Ovary (tissue), 3 donors: ENCODE measurements around the gene RHCE.
"Not testable (repeated sequence)": the region's sequence is repeated elsewhere in the genome, so short reads cannot be mapped to it uniquely, and the experiment has no call there.

ENCODE experiments used
- CTCF ChIP-seq, 3 donors: fragments of 450-650 bp in 2 of 3; fragments of 200-600 bp in 1 of 3; IDR thresholded peaks; one replicate each; pipeline versions ENCODE4 v1.5.1 to v1.8.0; 2016 to 2022; ENCODE audit warnings: antibody characterized with exemption in 3 of 3, mild to moderate bottlenecking in 1 of 3
- EP300 ChIP-seq: sonication (generic); formaldehyde crosslinking; IDR thresholded peaks from one replicate; pipeline ENCODE4 v1.6.1; 2017; ENCODE audit warnings: antibody characterized with exemption
- POLR2A ChIP-seq: fragments of 450-650 bp; IDR thresholded peaks from one replicate; pipeline ENCODE4 v1.6.1; 2017; ENCODE audit warnings: antibody characterized with exemption, mild to moderate bottlenecking, moderate library complexity
- donor health status: DM: no; HTN: no; CAD: no.

GRCh38 chr1:25362634-25363559, 57.7 kb downstream of the RHCE start:
- not testable (repeated sequence) for TF ChIP-seq CTCF (IDR thresholded peaks at IDR 0.05); EP300; POLR2A
